GM18870 (cell line): Measurements from ENCODE around the gene PDZK1.
"Not testable (repeated sequence)": the region's sequence is repeated elsewhere in the genome, so short reads cannot be mapped to it uniquely, and the experiment has no call there.

Experiments
- ATAC-seq: cut with Tn5 transposase; IDR thresholded peaks from one replicate; pipeline ENCODE4 v1.9.1; 2021; ENCODE audit warnings: moderate library complexity; ENCODE audit not compliant: unreplicated experiment

The PDZK1 gene

DNA sequence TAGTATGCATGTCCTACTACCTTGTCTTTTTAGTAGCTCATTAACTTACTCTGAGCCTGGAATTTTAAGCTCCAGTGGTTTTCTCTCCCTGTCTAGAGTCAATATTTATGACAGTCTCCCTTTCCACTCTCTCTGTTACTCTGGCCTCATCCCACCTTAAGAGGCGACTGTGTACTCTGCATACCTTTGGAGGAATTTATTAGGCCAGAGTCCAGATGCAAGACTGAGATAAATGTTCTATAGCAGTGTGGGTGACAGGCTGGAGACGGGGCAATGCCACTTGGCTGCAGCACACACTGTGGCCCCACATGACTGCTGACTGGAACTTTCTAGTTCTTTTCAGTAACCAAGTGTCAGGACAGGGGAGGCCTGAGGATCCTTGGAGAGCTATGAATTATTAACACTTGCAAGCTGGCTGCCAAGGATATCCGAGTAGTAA, 4.1 kb upstream of the PDZK1 start:
- no peak for ATAC-seq

DNA sequence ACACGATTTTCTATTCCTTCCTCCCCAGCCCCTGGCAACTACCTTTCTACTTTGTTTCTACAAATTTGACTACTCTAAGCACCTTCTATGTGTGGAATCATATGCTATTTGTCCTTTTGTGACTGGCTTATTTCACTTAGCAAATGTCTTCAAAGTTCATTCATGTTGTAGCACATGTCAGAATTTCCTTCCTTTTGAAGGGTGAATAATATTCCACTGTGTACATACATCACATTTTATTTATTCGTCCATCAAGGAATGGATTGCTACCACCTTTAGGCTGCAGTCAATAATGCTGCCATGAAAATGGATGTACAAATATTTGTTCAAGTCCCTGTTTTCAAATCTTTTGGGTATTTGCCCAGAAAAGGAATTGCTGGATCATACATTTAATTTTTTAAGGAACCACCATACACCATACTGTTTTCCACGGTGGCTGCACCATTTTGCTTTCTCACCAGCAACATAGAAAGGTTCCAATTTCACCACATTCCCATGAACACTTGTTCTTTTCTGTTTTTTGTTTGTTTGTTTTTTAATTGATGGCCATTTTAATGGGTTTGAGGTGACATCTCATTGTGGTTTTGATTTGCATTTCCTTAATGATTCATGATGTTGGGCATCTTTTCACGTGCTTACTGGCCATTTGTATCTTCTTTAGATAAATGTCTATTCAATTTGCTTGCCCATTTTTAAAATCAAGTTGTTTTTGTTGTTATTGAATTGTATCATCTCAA, 3.3 kb upstream of the PDZK1 start:
- ATAC-seq = no peak

DNA sequence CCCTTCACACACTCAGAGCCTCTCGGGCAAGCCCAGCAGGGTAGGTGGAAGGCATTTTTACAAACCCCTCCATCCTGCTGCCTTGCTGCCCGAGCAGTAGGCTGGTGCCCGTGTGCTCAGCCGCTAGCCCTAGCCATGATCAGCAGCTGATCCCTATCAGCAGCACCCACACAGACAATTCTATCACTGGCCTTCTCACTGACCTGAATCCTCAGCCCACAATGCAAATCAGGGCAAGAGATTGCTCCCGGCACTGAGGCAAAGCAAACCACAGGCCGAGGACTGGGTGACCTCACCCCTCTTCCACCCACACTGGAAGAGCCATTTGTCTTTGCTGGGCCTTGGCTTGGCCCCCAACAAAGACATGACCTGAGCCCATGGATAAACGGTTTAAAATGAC, 895 bp upstream of the PDZK1 start:
- no peak for ATAC-seq

DNA sequence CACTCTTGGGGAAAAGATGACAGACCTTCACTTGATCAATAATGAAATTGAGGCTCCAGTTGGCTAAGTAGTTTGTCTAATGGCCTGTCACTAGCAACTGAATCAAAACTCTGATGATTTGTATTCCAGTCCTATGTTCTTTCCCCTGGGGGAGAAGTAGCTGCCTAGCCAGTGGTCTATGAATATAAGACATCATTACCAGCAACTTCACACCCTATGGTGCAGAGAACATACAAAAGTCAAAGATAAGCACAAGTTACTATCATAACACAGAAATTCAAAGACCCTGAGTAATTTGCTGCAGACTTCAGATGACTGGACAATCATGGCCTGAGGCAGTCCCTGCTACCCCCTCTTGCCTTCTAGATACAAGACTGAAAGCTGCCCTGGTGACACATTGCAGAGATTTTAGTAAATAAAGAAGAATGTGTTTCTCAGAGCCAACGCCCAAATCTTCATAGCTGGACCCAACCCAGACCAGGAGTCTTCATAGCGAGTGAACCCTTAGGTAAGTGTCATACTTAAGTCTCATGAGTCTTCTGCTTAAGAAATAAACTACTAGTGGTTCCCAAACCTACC, 993 bp downstream of the PDZK1 start:
- ATAC-seq = no peak

DNA sequence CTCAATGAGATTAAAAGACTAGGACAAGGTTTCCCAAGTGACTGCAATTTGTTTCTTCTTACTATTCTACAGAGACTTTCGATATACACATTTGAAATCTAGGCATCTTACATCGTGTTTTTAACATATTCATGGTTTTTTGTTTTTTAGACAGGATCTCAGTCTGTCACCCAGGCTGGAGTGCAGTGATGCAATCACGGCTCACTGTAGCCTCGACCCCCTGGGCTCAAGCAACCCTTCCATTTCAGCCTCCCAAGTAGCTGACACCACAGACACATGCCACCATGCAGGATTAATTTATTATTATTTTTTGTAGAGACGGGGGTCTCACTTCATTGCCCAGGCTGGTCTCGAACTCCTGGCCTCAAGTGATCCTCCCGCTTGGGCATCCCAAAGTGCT, 1.5 kb downstream of the PDZK1 start:
- no peak for ATAC-seq

DNA sequence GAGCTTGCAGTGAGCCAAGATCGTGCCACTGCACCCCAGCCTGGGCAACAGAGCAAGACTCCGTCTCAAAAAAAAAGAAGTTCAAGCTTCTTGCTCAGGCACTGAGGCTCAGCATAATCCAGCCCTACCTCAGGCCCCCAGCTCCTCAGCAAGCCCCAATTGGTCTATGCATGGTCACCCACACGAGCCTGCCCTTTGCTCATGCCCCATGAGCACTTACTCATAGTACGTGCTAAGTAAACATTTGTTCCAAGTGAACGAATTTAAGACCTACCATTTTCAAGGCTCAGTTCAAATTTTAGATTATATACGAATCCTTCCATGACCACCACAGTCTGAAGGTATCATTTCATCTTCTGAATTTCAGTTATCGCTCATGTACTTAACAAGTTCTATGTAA, 4.3 kb downstream of the PDZK1 start:
- ATAC-seq = no peak

DNA sequence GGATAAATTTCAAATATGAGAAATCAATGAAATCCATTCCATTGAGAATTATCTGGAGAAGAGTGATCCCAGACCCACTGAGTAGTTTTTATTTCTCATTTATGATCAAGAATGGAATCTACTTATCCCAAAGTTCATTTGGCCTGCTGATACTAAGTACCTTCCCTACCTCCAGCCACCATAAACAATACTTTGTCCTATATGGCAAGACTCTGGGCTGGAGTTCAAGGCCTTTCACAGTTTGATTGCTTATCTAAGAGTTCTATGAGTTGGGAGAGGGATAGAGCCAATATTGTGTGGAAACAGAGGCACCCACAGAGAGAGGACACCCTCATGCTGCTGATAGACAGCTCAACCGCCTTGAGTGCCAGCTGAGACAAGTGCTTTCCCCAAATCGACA, 5.1 kb downstream of the PDZK1 start:
- no peak for ATAC-seq

DNA sequence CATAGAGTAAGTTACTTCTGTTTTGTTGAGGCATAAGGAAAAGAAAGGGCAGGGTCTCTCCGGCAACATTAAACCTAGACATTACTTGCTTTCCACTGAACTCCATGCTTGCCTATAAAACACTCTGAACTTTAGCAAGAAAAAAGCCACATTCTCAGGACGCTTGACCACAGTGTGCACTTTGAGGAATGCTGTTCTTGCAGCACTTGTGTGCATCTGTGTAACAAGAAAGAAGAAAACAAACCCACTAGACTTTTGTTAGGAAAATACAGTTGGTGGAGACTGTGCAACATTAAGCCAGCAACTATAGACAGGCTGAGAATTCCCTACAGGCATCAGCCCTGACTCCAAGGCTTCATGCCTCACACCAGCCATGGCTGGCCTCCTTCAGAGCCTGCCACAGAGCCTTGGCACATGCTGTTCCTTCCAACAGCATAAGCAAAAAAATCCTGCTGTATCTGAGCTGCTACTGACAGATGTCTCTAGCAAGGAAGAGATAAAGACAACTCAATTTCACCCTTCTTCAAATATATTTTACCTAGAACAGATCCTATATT, 5.8 kb downstream of the PDZK1 start:
- no peak for ATAC-seq

DNA sequence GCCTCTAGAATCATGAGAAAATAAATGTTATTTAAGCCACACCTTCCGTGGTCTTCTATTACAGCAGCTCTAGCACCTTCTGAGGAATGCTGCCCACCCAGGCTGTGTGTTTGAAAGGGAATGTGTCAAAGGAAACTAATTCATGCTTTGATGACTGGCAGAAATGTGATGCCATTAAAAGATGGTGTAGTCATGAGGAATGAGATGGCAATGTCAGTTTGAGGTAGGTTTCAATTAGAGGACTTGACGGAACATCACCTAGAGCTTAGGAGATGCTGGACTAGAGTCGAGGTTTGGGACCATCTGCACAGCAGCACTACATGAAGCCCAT, 10.6 kb downstream of the PDZK1 start:
- no peak for ATAC-seq

DNA sequence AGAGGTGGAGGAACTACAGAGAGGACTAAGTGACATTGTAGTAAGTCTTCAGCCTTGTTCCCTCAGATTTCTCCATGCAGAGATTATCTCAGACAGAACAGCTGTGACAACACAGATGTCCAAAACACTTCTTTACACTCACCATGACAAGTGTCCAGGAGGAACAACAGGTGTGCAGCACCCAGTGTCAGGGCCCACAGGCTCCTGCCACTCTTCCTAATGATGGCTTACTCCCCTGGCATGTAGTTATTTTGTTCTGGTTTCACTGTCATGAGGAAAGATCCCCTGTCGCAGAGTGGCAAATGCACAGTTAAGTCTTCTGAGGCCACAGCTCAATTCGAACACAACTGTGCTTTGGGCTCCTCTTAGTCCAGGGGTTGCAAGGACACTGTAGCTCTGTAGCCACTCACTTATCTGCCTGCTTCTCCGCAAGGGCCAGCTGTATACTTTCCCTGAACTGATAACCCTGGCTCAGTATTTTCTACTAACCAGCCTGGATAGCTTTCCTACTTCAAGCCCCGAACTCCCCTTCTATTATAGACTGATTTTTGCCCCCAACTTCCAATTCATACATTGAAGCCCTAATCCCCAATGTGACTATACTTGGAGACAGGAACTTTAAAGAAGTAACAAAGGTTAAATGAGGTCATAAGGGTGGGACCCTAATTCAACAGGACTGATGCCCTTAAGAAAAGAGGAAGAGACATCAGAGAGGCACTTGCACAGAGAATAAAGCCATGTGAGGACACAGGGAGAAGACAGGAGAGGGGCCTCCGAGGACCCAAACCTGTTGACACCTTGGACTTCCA, 11.1 kb downstream of the PDZK1 start:
- ATAC-seq = no peak

DNA sequence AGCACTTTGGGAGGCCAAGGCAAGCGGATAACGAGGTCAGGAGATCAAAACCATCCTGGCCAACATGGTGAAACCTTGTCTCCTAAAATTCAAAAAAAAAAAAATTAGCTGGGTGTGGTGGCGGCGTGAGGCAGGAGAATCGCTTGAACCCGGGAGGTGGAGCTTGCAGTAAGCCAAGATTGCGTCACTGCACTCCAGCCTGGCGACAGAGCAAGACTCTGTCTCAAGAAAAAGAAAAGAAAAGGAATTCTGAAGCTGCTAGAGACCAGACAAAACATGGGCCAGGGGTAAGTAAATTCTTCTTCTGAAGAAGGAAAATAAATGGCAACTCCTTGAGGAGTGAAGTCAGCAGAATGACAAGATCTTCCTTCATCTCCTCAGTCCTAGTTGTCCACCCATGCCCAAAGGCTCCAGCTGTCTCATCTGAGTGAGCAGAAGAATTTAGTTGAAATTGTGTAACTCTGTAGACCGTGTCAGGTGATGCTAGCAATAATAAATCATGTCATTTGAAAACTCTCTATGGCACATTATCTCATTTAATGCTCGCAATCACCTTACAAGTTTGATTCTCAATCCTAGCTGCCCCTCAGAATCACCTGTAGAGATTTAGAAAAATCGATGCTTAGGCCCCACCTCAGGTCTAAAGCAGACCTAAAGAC, 14.3 kb downstream of the PDZK1 start:
- no peak for ATAC-seq

DNA sequence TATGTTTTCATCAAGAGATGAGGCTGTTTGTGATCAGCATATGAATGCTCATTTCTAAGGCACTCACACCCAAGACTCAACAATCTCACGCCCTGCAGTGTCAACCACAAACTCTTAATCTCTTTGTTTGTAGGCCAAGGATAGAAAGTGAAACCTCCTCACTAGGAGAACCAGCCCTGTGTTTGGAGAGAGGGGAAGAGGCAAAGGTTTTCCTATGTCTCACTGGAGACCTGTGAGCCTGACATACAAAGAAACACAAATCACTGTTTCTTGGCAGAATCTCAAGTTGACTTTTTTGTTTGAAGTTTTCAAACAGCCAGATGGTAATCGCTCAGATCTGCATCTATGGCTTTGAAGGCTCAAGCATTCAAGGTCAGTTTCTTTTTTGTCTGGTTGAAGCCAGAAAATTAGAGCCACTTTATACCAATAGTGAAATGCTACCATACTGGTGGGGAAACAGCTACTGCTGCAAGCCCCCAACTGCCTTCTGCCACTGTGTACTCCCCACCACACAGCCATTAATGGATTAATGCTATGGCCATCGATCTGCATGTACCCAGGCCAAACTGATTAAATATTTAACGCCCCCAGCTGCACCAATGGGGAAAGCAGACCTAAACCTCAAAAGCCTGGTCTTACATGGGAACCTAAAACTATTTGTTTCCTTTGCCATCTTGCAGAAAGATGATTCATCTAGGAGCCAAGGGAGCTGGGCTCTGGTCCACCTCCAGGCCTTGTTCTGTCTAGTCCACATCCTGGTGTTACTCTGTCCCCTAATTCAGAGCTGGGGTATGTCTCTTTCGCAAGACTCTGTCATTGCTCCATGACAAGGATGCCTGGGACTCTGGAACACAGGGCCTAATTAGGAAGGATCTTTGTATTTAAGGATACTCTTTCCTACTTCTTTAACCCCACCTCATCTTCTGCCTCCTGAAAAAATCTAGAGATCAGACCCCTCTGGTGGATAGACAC, 16.3 kb downstream of the PDZK1 start:
- ATAC-seq = peak; percentile 79

DNA sequence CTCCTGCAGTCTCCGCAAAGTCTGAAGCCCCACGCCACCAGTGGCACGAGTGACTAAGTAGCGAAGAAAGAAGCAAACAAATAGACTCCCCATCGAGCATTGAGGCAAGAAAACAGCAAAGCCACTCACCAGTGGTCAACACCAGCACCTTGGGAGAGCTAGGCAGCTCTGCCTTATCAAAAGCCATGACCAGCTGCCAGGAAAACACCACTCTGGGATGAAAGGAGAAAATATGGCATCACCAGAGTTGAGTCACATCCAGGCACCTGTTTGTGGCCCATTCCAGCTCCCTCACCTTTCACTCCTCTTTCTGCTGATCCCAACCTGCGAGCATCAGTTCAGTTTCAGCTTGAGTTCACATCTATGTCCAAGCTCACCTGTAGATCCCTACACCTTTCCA, 17.2 kb downstream of the PDZK1 start:
- no peak for ATAC-seq

DNA sequence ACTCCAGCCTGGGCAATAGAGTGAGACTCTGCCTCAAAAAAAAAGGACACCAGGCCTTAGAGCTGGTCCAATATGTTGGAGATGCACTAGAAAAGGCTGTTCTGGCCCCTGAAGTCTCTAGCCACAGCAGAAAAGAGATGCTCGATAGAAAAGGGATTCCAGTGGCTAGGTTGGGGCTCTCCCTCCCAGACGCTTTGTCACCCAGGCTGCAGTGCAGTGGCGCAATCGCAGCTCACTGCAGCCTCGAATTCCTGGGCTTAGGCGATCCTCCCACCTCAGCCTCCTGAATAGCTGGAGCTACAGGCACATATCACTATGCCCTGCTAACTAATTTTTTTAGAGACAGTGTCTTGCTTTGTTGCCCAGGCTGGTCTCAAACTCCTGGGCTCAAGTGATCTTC, 18.2 kb downstream of the PDZK1 start:
- no peak for ATAC-seq

DNA sequence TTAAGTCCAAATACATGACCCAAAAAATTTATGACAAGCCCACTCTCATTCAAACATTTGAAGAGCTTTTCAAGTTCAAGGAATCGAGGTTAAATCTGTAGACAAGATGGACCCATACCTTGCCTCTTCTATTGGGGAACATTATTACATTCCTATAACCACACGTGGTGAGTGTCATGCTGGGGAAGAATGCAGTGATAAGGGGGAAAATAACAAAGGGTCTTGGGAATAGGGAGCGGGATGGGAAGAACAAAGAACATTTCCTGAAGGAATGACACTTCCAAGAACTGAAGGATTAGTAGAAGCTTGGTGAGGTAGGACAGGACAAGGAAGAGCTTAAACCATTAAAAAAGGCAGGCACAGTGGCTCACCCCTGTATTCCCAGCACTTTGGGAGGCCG, 18.8 kb downstream of the PDZK1 start:
- no peak for ATAC-seq

DNA sequence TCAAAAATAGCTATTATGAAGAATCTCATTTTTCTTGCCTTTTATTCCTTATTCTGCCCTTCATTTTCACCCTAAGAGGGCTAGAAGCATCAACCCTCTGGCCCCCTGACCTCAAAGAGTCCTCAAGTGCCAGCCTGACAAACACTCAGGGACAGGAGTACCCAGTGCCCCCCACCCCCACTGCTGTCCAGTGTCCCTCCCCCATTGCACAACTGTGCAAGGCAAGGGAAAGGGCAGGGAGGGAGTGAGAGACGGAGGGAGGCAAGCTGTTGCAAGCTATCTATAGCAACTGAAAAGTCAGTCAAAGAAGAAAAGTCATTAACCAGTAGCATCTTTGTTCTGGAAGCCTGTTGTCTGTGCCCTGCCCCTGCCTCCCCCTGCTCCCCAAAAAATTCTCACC, 21.1 kb downstream of the PDZK1 start:
- ATAC-seq = not testable (repeated sequence)

DNA sequence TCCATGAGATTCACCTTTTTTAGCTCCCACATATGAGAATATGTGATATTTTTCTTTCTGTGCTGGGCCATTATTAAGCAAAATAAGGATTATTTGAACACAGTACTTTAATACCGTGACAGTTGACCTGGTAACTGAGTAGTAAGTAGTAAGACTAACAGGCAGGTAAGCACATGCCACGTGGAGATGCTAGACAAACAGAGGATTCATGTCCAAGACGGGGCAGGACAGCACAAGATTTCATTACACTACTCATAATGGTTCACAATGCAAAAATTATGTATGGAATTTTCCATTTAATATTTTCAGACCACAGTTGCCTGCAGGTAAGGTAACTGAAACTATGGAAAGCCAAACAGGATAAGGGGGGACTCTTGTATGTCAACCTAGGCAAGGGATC, 22.3 kb downstream of the PDZK1 start:
- ATAC-seq = not testable (repeated sequence)

DNA sequence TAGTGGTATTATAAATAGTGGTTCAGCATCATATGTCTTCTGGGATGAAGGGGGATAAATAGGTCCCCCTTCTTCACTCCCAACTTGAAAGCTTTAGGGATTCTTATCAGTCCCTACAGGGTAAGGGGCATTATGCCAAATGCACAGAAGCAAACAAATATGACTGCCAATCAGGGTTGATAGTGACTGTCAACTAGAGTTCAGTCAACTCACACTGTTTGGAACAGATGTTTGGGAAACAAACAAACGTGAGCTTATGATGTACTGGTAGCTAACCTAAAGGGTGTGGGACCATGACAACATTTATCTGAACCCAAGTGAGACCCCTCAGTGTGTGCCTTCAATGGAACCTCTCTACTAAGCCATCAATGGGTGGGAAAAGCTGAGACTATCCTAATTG, 34.0 kb downstream of the PDZK1 start:
- ATAC-seq = not testable (repeated sequence)

DNA sequence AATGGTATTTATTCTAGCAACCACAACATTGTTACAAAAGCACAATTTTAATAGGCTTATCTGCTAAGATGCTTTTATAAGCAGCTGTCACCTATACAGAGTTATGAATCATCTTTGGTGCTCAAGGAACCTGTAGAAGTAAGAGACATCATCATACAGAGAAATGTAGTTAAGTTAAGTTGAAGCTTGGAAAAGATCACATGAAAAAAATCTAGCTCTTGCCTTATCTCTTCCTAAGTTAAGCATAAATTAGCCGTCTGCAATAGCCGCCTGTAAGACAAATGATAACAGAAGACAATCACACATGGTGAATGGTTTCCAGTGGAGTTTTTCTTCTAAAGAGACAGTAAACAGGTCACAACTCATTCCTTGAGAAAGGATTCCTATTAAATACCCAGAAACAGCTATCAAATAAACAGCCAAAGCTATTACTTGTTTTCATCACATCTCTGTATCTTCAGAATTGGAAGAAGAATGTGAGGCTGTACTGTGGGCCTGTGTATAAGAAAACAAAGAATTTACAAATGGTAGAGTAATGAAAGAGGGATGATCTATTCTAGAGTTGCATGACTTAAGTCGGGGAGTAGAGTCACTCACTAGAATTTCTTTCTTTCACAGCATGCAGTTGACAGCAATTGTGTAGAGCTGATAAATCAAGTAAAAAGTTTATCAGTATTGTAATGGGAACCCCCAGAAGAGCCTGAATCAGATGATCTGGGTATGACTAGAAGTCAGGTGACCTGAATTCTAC, 36.0 kb downstream of the PDZK1 start:
- not testable (repeated sequence) for ATAC-seq
